Measurements from ENCODE around the gene SLC26A2. TPM values are rescaled to one million over a fixed set of nuclear protein-coding genes. Genes with fewer than 3 reads are reported as not detected.

The SLC26A2 gene
- total and polyA plus RNA-seq, 2 experiments from 2014 or later = 3.5 to 11.5 TPM

- Mint-ChIP-seq H3K36me3 (ENCODE audit: low read depth) (no peaks in the 10 kb centered on the region), H3K27ac (no peak overlapping the region), H3K4me3 (no peak overlapping the region), H3K9me3 (no peaks in the 10 kb centered on the region), H3K27me3 (ENCODE audit: insufficient read depth, low read depth, poor library complexity) (peaks cover 2% of the 10 kb centered on the region), H3K4me1 (no peaks in the 10 kb centered on the region)
- no peak overlapping the region for H3K4me2 ChIP-seq
- no peaks in the 10 kb centered on the region for H3F3A ChIP-seq (replicated peaks; ENCODE audit: low read depth)
- ATAC-seq = no peak
- no peaks in the 10 kb centered on the region for H4K20me1 ChIP-seq (replicated peaks; ENCODE audit: insufficient read depth)
- no peaks in the 10 kb centered on the region for H3K79me2 ChIP-seq (replicated peaks; ENCODE audit: insufficient read depth)
- no peak overlapping the region for H2AFZ ChIP-seq
- no peak overlapping the region for H3K4me3 ChIP-seq
- H3K4me1 ChIP-seq (ENCODE audit: insufficient read depth) = no peaks in the 10 kb centered on the region
- no peak overlapping the region for H3K27ac ChIP-seq (ENCODE audit: low read depth)
- no peak for DNase-seq (ENCODE audit: low spot score)
- no peaks in the 10 kb centered on the region for H3K9me2 ChIP-seq (ENCODE audit: insufficient read depth)
- no peaks in the 10 kb centered on the region for H3K27me3 ChIP-seq (ENCODE audit: insufficient read depth)
- H3K36me3 ChIP-seq (ENCODE audit: insufficient read depth) = no peaks in the 10 kb centered on the region
- TF ChIP-seq STAT1 (IDR thresholded peaks at IDR 0.05; ENCODE audit: unreplicated experiment) (no peak), POLR2AphosphoS5 (IDR thresholded peaks at IDR 0.05; ENCODE audit: low read depth) (no peak), EZH2 (IDR thresholded peaks at IDR 0.05; ENCODE audit: low read depth, unreplicated experiment) (no peak), REST (IDR thresholded peaks at IDR 0.05; ENCODE audit: unreplicated experiment) (no peak), CTCF (conservative IDR thresholded peaks at IDR 0.05; ENCODE audit: low read depth in 2 of 2) (no peak), ETS1 (IDR thresholded peaks at IDR 0.05) (no peak), EZH2phosphoT487 (IDR thresholded peaks at IDR 0.05; ENCODE audit: unreplicated experiment) (no peak), CREB1 (CRISPR knock-in tag; IDR thresholded peaks at IDR 0.05; ENCODE audit: low read depth) (no peak), NANOG (IDR thresholded peaks at IDR 0.05; ENCODE audit: borderline replicate concordance) (no peak), ZNF114 (CRISPR knock-in tag; IDR thresholded peaks at IDR 0.05) (no peak), JUNB (IDR thresholded peaks at IDR 0.05; ENCODE audit: unreplicated experiment) (no peak), ZNF331 (CRISPR knock-in tag; IDR thresholded peaks at IDR 0.05; ENCODE audit: low read depth) (no peak)
- TF ChIP-seq, protein P1, sequence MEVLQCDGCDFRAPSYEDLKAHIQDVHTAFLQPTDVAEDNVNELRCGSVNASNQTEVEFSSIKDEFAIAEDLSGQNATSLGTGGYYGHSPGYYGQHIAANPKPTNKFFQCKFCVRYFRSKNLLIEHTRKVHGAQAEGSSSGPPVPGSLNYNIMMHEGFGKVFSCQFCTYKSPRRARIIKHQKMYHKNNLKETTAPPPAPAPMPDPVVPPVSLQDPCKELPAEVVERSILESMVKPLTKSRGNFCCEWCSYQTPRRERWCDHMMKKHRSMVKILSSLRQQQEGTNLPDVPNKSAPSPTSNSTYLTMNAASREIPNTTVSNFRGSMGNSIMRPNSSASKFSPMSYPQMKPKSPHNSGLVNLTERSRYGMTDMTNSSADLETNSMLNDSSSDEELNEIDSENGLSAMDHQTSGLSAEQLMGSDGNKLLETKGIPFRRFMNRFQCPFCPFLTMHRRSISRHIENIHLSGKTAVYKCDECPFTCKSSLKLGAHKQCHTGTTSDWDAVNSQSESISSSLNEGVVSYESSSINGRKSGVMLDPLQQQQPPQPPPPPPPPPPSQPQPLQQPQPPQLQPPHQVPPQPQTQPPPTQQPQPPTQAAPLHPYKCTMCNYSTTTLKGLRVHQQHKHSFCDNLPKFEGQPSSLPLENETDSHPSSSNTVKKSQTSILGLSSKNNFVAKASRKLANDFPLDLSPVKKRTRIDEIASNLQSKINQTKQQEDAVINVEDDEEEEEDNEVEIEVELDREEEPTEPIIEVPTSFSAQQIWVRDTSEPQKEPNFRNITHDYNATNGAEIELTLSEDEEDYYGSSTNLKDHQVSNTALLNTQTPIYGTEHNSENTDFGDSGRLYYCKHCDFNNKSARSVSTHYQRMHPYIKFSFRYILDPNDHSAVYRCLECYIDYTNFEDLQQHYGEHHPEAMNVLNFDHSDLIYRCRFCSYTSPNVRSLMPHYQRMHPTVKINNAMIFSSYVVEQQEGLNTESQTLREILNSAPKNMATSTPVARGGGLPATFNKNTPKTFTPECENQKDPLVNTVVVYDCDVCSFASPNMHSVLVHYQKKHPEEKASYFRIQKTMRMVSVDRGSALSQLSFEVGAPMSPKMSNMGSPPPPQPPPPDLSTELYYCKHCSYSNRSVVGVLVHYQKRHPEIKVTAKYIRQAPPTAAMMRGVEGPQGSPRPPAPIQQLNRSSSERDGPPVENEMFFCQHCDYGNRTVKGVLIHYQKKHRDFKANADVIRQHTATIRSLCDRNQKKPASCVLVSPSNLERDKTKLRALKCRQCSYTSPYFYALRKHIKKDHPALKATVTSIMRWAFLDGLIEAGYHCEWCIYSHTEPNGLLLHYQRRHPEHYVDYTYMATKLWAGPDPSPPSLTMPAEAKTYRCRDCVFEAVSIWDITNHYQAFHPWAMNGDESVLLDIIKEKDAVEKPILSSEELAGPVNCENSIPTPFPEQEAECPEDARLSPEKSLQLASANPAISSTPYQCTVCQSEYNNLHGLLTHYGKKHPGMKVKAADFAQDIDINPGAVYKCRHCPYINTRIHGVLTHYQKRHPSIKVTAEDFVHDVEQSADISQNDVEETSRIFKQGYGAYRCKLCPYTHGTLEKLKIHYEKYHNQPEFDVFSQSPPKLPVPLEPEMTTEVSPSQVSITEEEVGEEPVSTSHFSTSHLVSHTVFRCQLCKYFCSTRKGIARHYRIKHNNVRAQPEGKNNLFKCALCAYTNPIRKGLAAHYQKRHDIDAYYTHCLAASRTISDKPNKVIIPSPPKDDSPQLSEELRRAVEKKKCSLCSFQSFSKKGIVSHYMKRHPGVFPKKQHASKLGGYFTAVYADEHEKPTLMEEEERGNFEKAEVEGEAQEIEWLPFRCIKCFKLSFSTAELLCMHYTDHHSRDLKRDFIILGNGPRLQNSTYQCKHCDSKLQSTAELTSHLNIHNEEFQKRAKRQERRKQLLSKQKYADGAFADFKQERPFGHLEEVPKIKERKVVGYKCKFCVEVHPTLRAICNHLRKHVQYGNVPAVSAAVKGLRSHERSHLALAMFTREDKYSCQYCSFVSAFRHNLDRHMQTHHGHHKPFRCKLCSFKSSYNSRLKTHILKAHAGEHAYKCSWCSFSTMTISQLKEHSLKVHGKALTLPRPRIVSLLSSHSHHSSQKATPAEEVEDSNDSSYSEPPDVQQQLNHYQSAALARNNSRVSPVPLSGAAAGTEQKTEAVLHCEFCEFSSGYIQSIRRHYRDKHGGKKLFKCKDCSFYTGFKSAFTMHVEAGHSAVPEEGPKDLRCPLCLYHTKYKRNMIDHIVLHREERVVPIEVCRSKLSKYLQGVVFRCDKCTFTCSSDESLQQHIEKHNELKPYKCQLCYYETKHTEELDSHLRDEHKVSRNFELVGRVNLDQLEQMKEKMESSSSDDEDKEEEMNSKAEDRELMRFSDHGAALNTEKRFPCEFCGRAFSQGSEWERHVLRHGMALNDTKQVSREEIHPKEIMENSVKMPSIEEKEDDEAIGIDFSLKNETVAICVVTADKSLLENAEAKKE (CRISPR knock-in tag; IDR thresholded peaks at IDR 0.05) = no peak
These were observed 29.6 kb upstream of the SLC26A2 start for GRCh38 chr5:149930749-149931574.

Data from GM23338 (cell line).